ENCODE results near the gene BRSK1.

The BRSK1 gene

GRCh38 chr19:55275851-55276719 is 7.7 kb upstream of the BRSK1 start:
- no peak for DNase-seq

DNA sequence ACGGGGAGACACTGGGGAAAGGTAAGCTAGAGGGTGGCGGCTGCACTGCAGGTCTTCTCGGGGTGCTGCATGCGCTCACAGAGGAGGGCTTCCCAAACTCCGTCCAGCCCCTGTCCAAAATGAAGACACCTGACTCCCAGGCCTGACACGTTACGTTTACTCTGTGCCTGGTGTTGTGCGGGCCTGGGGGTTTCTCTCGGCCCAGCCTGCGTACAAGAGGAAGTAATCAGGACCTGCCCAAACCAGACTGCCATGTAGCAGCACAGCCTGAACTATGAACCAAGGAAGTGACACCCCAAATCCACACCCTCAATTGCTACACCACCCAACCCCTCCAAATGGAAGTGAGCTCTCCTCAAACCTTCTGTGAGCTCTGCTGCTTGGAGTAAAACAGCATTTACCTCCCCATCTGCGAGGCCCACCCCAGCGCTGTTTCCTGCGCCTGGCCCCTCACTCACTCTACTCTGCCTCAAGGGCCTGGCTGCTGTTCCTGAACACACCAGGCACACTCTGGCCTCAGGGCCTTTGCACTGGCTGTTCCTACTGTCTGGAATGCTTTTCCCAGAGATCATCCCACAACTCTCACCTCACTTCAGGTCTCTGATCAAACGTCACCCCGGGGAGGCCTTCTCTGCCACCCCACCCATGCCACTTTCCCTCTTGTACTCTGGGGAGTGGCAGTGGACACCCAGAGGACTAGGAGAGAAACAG is 6.9 kb upstream of the BRSK1 start:
- no peak for DNase-seq

- no peak for DNase-seq
Measured at GRCh38 chr19:55277494-55277893, 6.3 kb upstream of the BRSK1 start.

GRCh38 chr19:55278391-55279135 is 5.2 kb upstream of the BRSK1 start:
- no peak for DNase-seq

DNA sequence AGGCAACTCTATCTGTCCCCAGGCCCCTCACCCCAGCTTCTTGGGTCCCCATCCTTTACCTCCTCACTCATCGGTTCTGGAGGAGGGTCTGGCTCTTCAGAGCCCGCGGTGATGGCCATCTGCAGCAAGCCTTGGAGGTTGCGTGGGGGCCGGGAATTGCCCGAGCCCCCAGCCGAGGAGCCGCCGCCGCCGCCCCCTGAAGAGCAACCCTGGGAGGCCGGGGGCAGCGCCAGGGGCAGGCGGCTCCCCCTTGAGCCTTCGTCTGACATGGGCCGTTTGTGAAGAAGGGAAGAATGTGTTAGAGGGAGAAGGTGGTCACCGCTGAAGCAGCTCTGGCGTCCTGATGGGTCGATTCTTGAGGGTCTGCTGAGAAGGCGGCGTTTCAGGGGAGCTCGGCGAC is 4.5 kb upstream of the BRSK1 start:
- no peak for DNase-seq

GRCh38 chr19:55279770-55280643 is 3.8 kb upstream of the BRSK1 start, which contains the start of gene HSPBP1:
Gene HSPBP1, minus strand, starts transcription at chr19:55280110. Its CDS starts 502 bp downstream, at chr19:55279608.
- DNase-seq: peak; percentile 81

DNA sequence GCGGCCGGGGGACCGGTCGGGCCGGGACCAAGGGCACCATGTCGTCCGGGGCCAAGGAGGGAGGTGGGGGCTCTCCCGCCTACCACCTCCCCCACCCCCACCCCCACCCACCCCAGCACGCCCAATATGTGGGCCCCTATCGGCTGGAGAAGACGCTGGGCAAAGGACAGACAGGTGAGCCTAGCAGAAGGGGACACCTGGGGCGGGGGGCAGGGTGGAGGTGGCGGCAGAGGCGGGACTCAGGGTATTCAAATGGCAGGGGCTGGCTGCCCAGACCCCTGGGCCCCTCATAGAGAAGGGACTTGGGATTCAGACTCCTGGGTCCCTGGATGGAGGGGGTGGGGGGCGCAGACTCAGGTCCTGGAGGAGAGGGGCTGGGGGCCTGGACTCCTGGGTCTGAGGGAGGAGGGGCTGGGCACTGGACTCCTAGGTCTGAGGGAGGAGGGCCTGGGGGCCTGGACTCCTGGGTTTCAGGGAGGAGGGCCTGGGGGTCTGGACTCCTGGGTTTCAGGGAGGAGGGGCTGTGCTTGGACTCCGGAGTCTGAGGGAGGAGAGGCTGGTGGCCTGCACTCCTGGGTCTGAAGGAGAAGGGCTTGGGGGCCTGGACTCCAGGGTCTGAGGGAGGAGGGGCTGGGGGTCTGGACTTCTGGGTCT is 735 bp downstream of the BRSK1 start:
- DNase-seq: no peak

GRCh38 chr19:55285229-55285890 is 1.6 kb downstream of the BRSK1 start:
- no peak for DNase-seq

GRCh38 chr19:55287361-55288079 is 3.7 kb downstream of the BRSK1 start:
- DNase-seq: no peak

DNA sequence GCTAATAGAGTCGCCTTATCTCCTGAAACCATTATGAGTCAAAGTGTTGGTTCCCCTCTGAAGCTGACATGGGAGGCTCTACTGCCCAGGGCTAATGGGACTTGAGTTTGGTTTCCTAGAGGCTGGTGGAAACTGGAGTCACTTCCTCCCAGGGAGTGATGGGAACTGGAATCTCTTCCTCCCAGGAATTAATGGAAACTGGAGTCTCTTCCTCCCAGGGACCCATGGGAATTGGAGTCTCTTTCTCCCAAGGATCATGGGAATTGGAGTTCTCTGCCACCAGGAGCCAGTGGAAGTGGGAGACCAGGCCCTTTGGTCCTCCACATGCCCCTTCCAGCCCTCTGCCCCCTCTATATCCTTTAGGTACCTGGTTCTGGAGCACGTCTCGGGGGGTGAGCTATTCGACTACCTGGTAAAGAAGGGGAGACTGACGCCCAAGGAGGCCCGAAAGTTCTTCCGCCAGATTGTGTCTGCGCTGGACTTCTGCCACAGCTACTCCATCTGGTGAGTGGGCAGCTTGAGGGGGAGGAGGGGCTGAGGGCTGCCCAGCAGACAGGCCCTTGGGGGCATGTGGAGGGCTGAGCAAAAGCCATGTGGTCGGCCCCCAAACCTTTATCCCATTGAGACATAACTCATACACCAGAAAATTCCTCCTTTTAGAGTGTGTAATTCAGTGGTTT is 5.5 kb downstream of the BRSK1 start:
- DNase-seq: no peak

DNA sequence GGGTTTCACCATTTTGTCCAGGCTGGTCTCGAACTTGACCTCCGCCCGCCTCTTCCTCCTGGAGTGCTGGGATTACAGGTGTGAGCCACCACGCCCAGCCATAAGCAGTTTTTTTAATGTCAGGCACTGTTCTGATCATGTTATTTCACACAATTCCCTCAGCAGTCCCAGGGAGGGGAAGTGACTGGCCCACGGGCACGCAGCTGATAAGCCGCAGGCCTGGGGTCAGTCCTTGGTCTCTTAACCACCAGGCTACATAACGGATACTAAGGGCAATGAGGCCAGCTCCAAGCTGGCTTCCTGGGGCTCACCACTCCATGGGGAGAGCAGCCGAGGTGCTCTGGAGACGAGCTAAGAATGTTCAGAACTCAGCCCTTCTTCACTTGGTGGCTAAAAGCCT is 13.5 kb downstream of the BRSK1 start:
- DNase-seq: no peak

DNA sequence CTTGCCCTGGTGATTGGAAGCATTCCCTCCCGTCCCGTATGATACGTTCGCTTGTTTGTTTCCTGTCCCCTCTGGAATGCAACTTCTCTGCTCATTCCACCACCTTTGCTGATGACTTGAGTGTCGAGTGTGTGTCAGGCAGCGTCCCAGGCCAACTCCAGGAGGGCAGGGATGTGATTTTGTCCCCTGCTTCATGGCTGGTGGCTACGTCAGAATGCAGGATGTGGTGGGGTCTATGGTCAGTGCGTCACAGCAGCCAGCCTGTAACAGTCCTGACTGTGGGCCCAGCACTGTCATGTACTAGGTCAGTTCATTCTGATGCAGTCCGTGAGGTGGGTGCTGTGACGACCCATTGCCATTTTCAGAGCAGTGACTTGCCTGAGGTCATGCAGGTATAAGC is 16.2 kb downstream of the BRSK1 start:
- DNase-seq: no peak

DNA sequence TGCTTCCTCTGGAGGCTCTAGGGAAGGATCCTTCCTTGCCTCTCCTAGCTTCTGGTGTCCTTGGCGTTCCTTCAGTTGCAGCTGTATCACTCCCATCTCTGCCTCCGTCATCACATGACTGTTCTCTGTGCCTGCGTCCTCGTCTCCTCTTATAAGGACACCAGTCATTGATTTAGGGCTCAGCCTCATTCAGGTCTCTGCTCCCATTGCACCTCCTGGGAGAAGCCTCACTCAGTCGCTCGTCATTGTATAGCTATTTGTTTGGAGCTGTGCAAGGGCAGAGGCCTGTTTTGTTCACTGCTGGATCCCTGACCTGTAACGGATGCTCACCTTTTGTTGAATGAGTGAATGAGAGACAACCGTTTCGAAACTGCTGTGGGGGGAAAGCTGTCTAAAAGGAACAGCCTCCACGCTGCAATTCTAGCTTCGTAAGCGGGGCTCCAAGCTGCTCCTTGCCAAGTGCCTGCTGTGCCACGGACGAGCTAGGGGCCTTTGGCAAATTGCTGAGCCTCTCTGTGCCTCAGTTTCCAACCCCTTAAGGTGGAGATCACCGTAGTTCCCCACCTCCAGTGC is 17.2 kb downstream of the BRSK1 start:
- DNase-seq: no peak

DNA sequence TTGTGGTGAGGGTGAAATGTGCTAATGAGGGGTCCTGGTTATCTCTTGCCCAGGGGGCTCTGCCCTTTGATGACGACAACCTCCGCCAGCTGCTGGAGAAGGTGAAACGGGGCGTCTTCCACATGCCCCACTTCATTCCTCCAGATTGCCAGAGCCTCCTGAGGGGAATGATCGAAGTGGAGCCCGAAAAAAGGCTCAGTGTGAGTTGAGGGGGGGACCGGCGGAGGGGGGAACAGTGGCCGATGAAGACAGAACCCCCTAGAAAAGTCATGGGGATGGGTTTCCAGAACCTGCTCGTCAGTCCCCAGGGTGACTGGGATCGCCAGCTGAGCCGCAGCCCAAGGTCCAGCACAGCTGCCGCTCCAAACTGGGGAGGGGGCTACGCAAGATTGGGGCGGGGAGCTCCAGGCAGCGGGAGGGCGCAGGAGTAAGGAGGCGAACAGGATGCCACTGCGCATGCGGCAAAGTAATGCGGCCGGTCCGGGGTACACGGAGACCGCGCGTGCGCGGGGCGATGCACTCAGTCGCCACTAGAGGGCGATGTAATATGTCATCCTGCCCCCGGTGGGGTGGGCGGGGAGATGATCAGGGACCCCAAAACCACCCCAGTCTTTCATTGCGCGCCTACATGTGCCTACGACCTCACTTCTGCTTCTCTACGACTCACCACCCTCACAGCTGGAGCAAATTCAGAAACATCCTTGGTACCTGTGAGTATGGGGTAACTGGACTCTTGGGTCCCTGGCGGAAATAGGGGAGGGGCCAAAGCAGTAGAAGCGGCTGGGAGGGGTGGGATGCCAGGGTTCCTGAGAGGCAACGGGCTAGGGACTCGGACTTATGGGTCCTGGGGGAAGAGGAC is 17.9 kb downstream of the BRSK1 start:
- DNase-seq: peak; percentile 65

DNA sequence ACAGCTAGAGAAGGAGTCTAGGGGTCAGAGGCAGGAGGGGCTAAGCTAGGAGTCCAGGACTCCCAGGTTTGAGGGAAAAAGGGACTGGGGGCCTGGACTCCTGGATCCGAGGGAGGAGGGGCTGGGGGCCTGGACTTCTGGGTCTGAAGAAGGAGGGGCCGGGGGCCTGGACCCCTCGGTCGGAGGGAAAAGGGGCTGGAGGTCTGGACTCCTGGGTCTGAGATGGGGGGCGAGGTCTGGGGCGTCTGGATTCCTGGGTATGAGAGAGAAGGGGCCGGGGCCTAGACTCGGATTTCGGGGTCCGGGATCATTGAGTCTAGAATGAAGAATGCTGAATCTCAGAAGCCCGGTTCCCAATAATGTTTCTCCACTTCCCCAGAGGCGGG is 18.5 kb downstream of the BRSK1 start:
- no peak for DNase-seq

DNA sequence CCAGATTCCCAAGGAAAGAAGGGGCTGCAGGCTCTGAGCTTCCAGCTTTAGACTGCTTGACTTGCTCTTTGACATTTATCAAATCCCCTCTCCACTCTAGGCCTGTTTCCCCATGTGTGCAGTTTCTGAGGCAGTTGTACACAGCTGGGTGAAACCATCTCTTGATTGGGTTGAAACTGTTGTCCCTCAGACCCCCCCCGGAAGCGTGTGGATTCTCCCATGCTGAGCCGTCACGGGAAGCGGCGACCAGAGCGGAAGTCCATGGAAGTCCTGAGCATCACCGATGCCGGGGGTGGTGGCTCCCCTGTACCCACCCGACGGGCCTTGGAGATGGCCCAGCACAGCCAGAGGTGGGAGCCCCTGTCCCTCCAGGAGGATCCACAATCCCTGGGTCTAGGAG is 19.7 kb downstream of the BRSK1 start:
- DNase-seq: no peak

GRCh38 chr19:55304279-55304978 is 20.6 kb downstream of the BRSK1 start:
- DNase-seq: no peak

DNA sequence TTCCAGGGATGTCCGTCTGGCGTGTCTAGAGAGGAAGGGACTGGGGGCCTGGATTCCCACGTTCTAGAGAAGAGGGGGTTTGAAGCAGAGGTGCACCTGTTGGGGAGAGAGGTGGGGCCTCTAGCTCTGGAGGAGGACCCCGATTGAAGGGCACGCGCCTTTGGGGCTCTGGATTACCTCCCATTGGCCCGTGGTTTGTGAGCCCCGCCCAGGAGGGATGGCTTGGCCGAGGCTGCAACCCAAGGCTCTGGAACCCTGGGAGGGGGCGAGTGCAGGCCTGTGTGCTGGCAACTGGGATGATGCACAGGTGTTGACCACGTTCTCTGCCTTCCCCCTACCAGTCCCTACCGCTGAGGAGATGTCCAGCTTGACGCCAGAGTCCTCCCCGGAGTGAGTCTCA is 21.2 kb downstream of the BRSK1 start:
- no peak for DNase-seq

Measured in NCI-H1092 (cell line).